ENCODE measurements around the gene PFN3. TPM values are rescaled to one million over a fixed set of nuclear protein-coding genes. Genes with fewer than 3 reads are reported as not detected.
A peak's percentile ranks its signal among the peaks of the same experiment; 100 is the strongest.
"Not testable (repeated sequence)": the region's sequence is repeated elsewhere in the genome, so short reads cannot be mapped to it uniquely, and the experiment has no call there.

PFN3 gene
- total RNA-seq, 1 experiment from 2014 or later: not detected

DNA sequence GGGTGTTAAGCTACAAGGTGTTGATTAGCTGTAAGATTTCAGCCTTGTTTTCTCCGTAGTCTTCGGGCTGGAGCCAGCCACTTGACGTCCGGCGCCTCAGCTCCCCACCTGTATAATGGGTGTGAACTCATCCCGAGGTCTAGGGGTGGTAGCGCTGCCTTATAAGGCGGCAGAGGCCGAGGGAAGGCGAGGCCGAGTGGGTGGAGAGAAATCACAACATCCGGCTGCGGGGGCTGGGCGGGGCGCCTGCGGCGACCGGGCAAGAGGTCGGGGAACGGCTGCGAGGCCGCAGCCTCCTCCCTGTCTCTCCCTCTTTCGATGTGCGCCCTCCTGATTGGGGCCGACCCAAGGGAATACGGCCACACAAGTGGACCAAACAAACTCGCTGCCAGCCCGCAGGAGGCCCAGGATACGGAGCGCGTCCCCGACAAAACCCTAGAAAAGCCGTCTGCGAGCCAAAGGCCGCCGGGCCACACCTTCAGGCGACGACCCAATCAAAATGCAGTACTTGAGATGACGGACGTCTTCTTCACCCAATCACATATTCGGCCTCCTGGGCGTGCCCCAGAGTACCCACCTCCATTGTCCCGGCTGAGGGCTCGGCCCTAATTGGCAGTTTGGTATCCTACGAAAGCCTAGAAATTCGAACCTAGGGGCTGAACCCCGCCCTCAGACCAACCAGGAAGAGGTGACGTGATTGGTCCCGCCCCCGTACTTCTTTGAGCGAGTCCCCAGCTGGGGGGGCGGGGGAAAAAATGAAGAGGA lies 25.5 kb upstream of the PFN3 start:
- intact Hi-C loops (cut with micrococcal nuclease; ENCODE audit: unreplicated experiment): no loop called here
- Mint-ChIP-seq H3K27ac (ENCODE audit: unreplicated experiment) (peak overlapping the region; percentile 100), H3K9me3 (ENCODE audit: low read depth, unreplicated experiment) (no peaks in the 10 kb centered on the region), H3K4me3 (ENCODE audit: low read depth, unreplicated experiment) (peak overlapping the region; percentile 93), H3K36me3 (ENCODE audit: insufficient read depth, unreplicated experiment) (peaks cover 59% of the 10 kb centered on the region), H3K4me1 (ENCODE audit: low read depth, unreplicated experiment) (peaks cover 34% of the 10 kb centered on the region), H3K27me3 (ENCODE audit: unreplicated experiment) (peaks cover 12% of the 10 kb centered on the region)
- DNase-seq: peak; percentile 100
- TF ChIP-seq, protein P1, sequence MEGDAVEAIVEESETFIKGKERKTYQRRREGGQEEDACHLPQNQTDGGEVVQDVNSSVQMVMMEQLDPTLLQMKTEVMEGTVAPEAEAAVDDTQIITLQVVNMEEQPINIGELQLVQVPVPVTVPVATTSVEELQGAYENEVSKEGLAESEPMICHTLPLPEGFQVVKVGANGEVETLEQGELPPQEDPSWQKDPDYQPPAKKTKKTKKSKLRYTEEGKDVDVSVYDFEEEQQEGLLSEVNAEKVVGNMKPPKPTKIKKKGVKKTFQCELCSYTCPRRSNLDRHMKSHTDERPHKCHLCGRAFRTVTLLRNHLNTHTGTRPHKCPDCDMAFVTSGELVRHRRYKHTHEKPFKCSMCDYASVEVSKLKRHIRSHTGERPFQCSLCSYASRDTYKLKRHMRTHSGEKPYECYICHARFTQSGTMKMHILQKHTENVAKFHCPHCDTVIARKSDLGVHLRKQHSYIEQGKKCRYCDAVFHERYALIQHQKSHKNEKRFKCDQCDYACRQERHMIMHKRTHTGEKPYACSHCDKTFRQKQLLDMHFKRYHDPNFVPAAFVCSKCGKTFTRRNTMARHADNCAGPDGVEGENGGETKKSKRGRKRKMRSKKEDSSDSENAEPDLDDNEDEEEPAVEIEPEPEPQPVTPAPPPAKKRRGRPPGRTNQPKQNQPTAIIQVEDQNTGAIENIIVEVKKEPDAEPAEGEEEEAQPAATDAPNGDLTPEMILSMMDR (IDR thresholded peaks at IDR 0.05; ENCODE audit: unreplicated experiment): no peak
- TSS peak; percentile 94 for BruUV-seq (replicated peaks)
- CTCF ChIA-PET: interaction anchor here (0.5 to 3.6 kb wide), 12 partner anchors 10 to 173 kb away, joined by 3 to 33 read pairs (median 4); no protein-coding TSS in a partner anchor

DNA sequence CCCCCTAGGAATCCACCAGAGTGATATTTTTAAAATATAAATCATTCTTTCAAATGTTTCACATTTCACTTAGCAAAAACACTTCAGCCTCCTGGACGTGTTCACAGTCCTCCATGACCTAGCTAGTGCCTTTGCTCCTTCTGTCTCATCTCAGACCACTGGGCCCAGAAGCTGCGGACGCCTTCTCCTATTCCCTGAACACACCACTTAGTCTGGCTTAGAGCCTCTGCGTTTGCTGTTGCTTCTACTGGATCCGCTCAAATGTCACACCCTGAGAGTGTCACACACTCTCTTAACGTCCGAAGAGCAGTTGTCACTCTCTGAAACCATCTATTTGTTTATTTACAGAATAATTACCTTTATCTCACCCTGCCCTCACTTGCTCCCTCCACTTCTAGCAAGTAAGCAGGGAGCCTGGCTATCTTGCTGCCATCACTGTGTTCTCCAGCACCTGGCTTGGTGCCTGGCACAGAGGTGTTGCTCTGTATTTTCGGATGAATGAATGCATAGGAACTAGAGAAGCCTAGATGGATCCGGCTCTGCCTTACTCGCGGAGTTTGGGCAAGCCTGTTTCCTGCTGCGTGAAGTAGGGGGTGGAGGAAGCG lies 24.8 kb upstream of the PFN3 start:
- no peak for DNase-seq
- intact Hi-C loops (cut with micrococcal nuclease; ENCODE audit: unreplicated experiment): no loop called here
- H3K36me3 Mint-ChIP-seq (ENCODE audit: insufficient read depth, unreplicated experiment): peaks cover 52% of the 10 kb centered on the region
- H3K4me1 Mint-ChIP-seq (ENCODE audit: low read depth, unreplicated experiment): peaks cover 34% of the 10 kb centered on the region
- peak overlapping the region; percentile 100 for H3K27ac Mint-ChIP-seq (ENCODE audit: unreplicated experiment)
- TF ChIP-seq, protein P1 (IDR thresholded peaks at IDR 0.05; ENCODE audit: unreplicated experiment): no peak
- no peaks in the 10 kb centered on the region for H3K9me3 Mint-ChIP-seq (ENCODE audit: low read depth, unreplicated experiment)
- peaks cover 12% of the 10 kb centered on the region for H3K27me3 Mint-ChIP-seq (ENCODE audit: unreplicated experiment)
- H3K4me3 Mint-ChIP-seq (ENCODE audit: low read depth, unreplicated experiment): peak overlapping the region; percentile 93
- no TSS peak for BruUV-seq (replicated peaks)
- CTCF ChIA-PET: interaction anchor here (0.6 to 3.6 kb wide), 3 partner anchors 22 to 110 kb away, joined by 3 to 33 read pairs (median 4); no protein-coding TSS in a partner anchor

DNA sequence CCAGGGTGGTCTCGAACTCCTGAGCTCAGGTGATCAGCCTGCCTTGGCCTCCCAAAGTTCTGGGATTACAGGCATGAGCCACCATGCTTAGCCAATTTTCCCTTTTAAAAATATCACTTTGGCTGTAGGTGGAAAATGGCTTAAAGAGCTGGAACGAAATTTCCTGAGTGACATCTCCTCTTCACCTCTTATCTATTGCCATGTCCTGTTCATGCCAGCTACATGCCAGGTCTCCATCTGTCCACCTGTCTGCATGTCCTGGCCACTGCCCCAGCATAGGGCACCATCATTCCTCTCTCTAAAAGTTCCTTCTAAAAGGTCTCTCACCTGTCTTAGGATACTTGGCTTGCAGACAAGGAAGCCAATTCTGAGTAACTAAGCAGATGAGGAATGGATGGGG lies 23.2 kb upstream of the PFN3 start:
- TF ChIP-seq, protein P1 (IDR thresholded peaks at IDR 0.05; ENCODE audit: unreplicated experiment): no peak
- H3K36me3 Mint-ChIP-seq (ENCODE audit: insufficient read depth, unreplicated experiment): peaks cover 36% of the 10 kb centered on the region
- H3K27me3 Mint-ChIP-seq (ENCODE audit: unreplicated experiment): peaks cover 12% of the 10 kb centered on the region
- BruUV-seq (replicated peaks): no TSS peak
- H3K27ac Mint-ChIP-seq (ENCODE audit: unreplicated experiment): no peak overlapping the region
- no peaks in the 10 kb centered on the region for H3K9me3 Mint-ChIP-seq (ENCODE audit: low read depth, unreplicated experiment)
- H3K4me3 Mint-ChIP-seq (ENCODE audit: low read depth, unreplicated experiment): no peak overlapping the region
- intact Hi-C loops (cut with micrococcal nuclease; ENCODE audit: unreplicated experiment): no loop called here
- DNase-seq: no peak
- peaks cover 22% of the 10 kb centered on the region for H3K4me1 Mint-ChIP-seq (ENCODE audit: low read depth, unreplicated experiment)
- CTCF ChIA-PET: interaction anchor here (1.5 kb wide), 2 partner anchors 19 to 21 kb away, joined by 4 to 5 read pairs; no protein-coding TSS in a partner anchor

DNA sequence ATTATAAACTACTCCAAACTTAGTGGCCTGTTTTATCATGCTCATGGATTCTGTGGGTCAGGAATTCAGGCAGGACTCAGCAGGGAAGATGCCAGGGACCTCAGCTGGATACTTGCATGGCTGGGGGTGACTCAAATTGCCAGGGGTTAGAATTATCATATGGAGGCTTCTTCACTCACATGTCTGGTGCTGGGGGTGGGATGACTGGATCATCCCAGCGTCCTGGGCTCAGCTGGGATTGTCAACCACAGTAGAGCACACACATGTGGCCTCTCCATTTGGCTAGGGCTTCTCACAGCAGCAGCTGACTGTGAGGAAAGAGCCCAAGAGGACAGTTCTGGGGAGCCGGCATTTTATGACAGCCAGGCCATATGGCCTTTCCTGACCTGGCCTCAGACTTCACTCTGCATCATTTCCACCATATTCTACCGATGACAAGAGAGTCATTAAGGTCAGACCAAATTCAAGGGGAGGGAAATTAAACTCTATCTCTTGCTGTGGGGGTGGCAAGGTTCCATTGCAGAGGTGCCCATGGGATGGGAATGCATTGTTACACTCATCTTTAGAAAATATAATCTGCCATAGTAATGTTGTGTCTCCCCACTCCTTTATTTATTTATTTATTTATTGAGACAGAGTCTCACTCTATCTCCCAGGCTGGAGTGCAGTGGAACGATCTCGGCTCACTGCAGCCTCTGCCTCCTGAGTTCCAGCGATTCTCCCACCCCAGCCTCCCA lies 20.8 kb upstream of the PFN3 start:
- intact Hi-C loops (cut with micrococcal nuclease; ENCODE audit: unreplicated experiment): no loop called here
- no peak for DNase-seq
- TF ChIP-seq, protein P1 (IDR thresholded peaks at IDR 0.05; ENCODE audit: unreplicated experiment): no peak
- Mint-ChIP-seq H3K27me3 (ENCODE audit: unreplicated experiment) (peaks cover 6% of the 10 kb centered on the region), H3K4me3 (ENCODE audit: low read depth, unreplicated experiment) (no peak overlapping the region), H3K36me3 (ENCODE audit: insufficient read depth, unreplicated experiment) (peaks cover 12% of the 10 kb centered on the region), H3K9me3 (ENCODE audit: low read depth, unreplicated experiment) (no peaks in the 10 kb centered on the region), H3K4me1 (ENCODE audit: low read depth, unreplicated experiment) (peaks cover 14% of the 10 kb centered on the region), H3K27ac (ENCODE audit: unreplicated experiment) (no peak overlapping the region)
- no TSS peak for BruUV-seq (replicated peaks)
- CTCF ChIA-PET: no interaction called here

DNA sequence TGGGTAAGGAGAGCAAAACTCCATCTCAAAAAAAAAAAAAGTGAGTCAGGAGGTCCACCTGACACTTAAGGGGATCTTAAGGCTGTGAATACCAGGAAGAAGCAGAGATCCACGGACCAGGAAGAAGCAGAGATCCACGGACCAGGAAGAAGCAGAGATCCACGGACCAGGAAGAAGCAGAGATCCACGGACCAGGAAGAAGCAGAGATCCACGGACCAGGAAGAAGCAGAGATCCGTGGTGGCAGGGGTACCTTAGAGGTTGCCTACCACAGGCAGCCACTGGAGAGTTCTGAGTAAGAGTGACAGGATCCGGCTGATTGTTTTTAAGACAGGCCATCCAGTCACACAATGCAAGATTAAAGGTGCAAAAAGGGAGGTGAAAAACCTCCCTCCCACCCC lies 20.0 kb upstream of the PFN3 start:
- BruUV-seq (replicated peaks); H3K36me3 Mint-ChIP-seq (ENCODE audit: insufficient read depth, unreplicated experiment); CTCF ChIA-PET; H3K27ac Mint-ChIP-seq (ENCODE audit: unreplicated experiment); H3K4me3 Mint-ChIP-seq (ENCODE audit: low read depth, unreplicated experiment); H3K4me1 Mint-ChIP-seq (ENCODE audit: low read depth, unreplicated experiment); DNase-seq; H3K27me3 Mint-ChIP-seq (ENCODE audit: unreplicated experiment); intact Hi-C loops (cut with micrococcal nuclease; ENCODE audit: unreplicated experiment); H3K9me3 Mint-ChIP-seq (ENCODE audit: low read depth, unreplicated experiment): not testable (repeated sequence)
